H9 (cell line): ENCODE results near the gene TOM1L2. TPM values are rescaled to one million over a fixed set of nuclear protein-coding genes. Genes with fewer than 3 reads are reported as not detected.

Experiments
- DNase-seq: peaks from one replicate; pipeline ENCODE4 v3.0.0-alpha.2; 2017
- H2AFZ ChIP-seq: one replicate; pipeline ENCODE4 v1.6.1; 2013; ENCODE audit warnings: mild to moderate bottlenecking, low read length, control low read depth, moderate library complexity
- H2AK5ac ChIP-seq: 2 replicates; pipeline ENCODE4 v1.6.1; 2013; ENCODE audit warnings: low read length, control low read depth, mixed read lengths; ENCODE audit not compliant: insufficient read length
- H2BK120ac ChIP-seq: one replicate; pipeline ENCODE4 v1.6.1; 2013; ENCODE audit warnings: low read depth, mild to moderate bottlenecking, low read length, control low read depth, inconsistent platforms; ENCODE audit not compliant: poor library complexity, severe bottlenecking
- H2BK12ac ChIP-seq: 2 replicates; pipeline ENCODE4 v1.6.1; 2013; ENCODE audit warnings: low read length, control low read depth, mixed read lengths, low read depth; ENCODE audit not compliant: insufficient read length
- H2BK15ac ChIP-seq: 2 replicates; pipeline ENCODE4 v1.6.1; 2013; ENCODE audit warnings: low read depth, low read length, control low read depth
- H2BK20ac ChIP-seq: one replicate; pipeline ENCODE4 v1.6.1; 2013; ENCODE audit warnings: low read depth, mild to moderate bottlenecking, low read length, control low read depth, inconsistent platforms; ENCODE audit not compliant: poor library complexity, severe bottlenecking
- H2BK5ac ChIP-seq: 2 replicates; pipeline ENCODE4 v1.6.1; 2013; ENCODE audit warnings: low read length, control low read depth, mixed read lengths; ENCODE audit not compliant: insufficient read length
- H3K14ac ChIP-seq: 2 replicates; pipeline ENCODE4 v1.6.1; 2013; ENCODE audit warnings: low read length, control low read depth; ENCODE audit not compliant: insufficient read depth
- H3K18ac ChIP-seq: 2 replicates; pipeline ENCODE4 v1.6.1; 2013; ENCODE audit warnings: low read depth, mild to moderate bottlenecking, mixed read lengths, low read length, control low read depth; ENCODE audit not compliant: insufficient read length
- H3K23ac ChIP-seq: 2 replicates; pipeline ENCODE4 v1.6.1; 2013; ENCODE audit warnings: low read length, control low read depth, mixed read lengths, low read depth; ENCODE audit not compliant: insufficient read length
- H3K23me2 ChIP-seq: 2 replicates; pipeline ENCODE4 v1.6.1; 2013; ENCODE audit warnings: low read depth, mild to moderate bottlenecking, mixed read lengths, low read length, control low read depth; ENCODE audit not compliant: insufficient read length, poor library complexity, severe bottlenecking
- H3K27ac ChIP-seq: 2 replicates; pipeline ENCODE4 v1.5.1; 2013; ENCODE audit warnings: low read length, control low read depth, mixed read lengths, low read depth; ENCODE audit not compliant: insufficient read length
- H3K27me3 ChIP-seq: 2 replicates; pipeline ENCODE4 v1.6.1; 2013; ENCODE audit warnings: low read length, control low read depth, inconsistent platforms; ENCODE audit not compliant: insufficient read depth
- H3K4ac ChIP-seq: 2 replicates; pipeline ENCODE4 v1.6.1; 2013; ENCODE audit warnings: low read depth, mild to moderate bottlenecking, control low read depth, inconsistent platforms, low read length, moderate library complexity
- H3K4me1 ChIP-seq: 2 replicates; pipeline ENCODE4 v1.6.1; 2013; ENCODE audit warnings: low read length, control low read depth, inconsistent platforms; ENCODE audit not compliant: insufficient read depth
- H3K4me2 ChIP-seq: 2 replicates; pipeline ENCODE4 v1.6.1; 2013; ENCODE audit warnings: low read length, control low read depth, mixed read lengths; ENCODE audit not compliant: insufficient read length, insufficient read depth
- H3K56ac ChIP-seq: 2 replicates; pipeline ENCODE4 v1.6.1; 2013; ENCODE audit warnings: low read depth, mild to moderate bottlenecking, mixed read lengths, low read length, control low read depth; ENCODE audit not compliant: insufficient read length
- H3K79me1 ChIP-seq: 2 replicates; pipeline ENCODE4 v1.6.1; 2013; ENCODE audit warnings: low read depth, mild to moderate bottlenecking, moderate library complexity, low read length, control low read depth, inconsistent platforms; ENCODE audit not compliant: insufficient read depth, poor library complexity, severe bottlenecking
- H3K79me2 ChIP-seq: 2 replicates; pipeline ENCODE4 v1.6.1; 2013; ENCODE audit warnings: low read length, control low read depth, inconsistent platforms; ENCODE audit not compliant: insufficient read depth
- H3K9ac ChIP-seq: 2 replicates; pipeline ENCODE4 v1.6.1; 2013; ENCODE audit warnings: low read length, control low read depth, mixed read lengths; ENCODE audit not compliant: insufficient read length; ENCODE audit errors: extremely low read depth
- H3K9me3 ChIP-seq: one replicate; pipeline ENCODE4 v1.6.1; 2013; ENCODE audit warnings: low read depth, low read length, inconsistent platforms; ENCODE audit not compliant: control insufficient read depth
- H3T11ph ChIP-seq: one replicate; pipeline ENCODE4 v1.6.1; 2013; ENCODE audit warnings: mild to moderate bottlenecking, low read length, control low read depth, inconsistent platforms
- H4K20me1 ChIP-seq: one replicate; pipeline ENCODE4 v1.6.1; 2013; ENCODE audit not compliant: control insufficient read depth, insufficient read length, insufficient read depth
- H4K5ac ChIP-seq: 2 replicates; pipeline ENCODE4 v1.6.1; 2013; ENCODE audit warnings: low read depth, mild to moderate bottlenecking, mixed read lengths, low read length, control low read depth; ENCODE audit not compliant: insufficient read length
- H4K8ac ChIP-seq: replicated peaks from 2 replicates; pipeline ENCODE4 v1.6.1; 2013; ENCODE audit warnings: low read length, control low read depth, mixed read lengths, low read depth; ENCODE audit not compliant: insufficient read length
- H4K91ac ChIP-seq: 2 replicates; pipeline ENCODE4 v1.6.1; 2013; ENCODE audit warnings: low read depth, mild to moderate bottlenecking, moderate library complexity, mixed read lengths, low read length, control low read depth; ENCODE audit not compliant: insufficient read length
- H3K27ac Mint-ChIP-seq, 3 experiments: 2 replicates in 2 of 3; 3 replicates in 1 of 3; pipeline ENCODE4 v1.8.0; 2020 to 2021; ENCODE audit warnings: mixed read lengths in 3 of 3, mild to moderate bottlenecking in 1 of 3, moderate library complexity in 1 of 3
- H3K27me3 Mint-ChIP-seq: 2 replicates; pipeline ENCODE4 v1.8.0; 2021; ENCODE audit warnings: low read depth, mild to moderate bottlenecking, moderate library complexity, mixed read lengths
- H3K36me3 Mint-ChIP-seq, 3 experiments: 2 replicates in 2 of 3; 3 replicates in 1 of 3; pipeline ENCODE4 v1.8.0; 2020 to 2021; ENCODE audit warnings: low read depth in 3 of 3, mixed read lengths in 3 of 3; ENCODE audit not compliant: insufficient read depth in 1 of 3
- H3K4me1 Mint-ChIP-seq, 2 experiments: 2 replicates each; pipeline ENCODE4 v1.8.0; 2020; ENCODE audit warnings: mixed read lengths in 2 of 2
- H3K4me3 Mint-ChIP-seq, 2 experiments: 2 replicates in 1 of 2; 3 replicates in 1 of 2; pipeline ENCODE4 v1.8.0; 2020 to 2021; ENCODE audit warnings: mild to moderate bottlenecking in 2 of 2, mixed read lengths in 2 of 2, moderate library complexity in 1 of 2
- H3K9me3 Mint-ChIP-seq, 2 experiments: 2 replicates in 1 of 2; 3 replicates in 1 of 2; pipeline ENCODE4 v1.8.0; 2020; ENCODE audit warnings: mild to moderate bottlenecking in 2 of 2, mixed read lengths in 2 of 2, moderate library complexity in 1 of 2
- CTCF ChIP-seq: fragments of 200-600 bp; sonication (generic); conservative IDR thresholded peaks from 3 replicates; pipeline ENCODE4 v1.8.0; 2021; ENCODE audit warnings: antibody characterized with exemption, mild to moderate bottlenecking
- WGBS: extraction: QIAGEN DNeasy Blood & Tissue Kit; methylation state at CpG from one replicate; pipeline ENCODE4 v1.1.7; 2013; ENCODE audit warnings: missing lambda C conversion rate, low lambda C conversion rate, mixed read lengths; ENCODE audit not compliant: insufficient read length; ENCODE audit errors: extremely low coverage; 5-methylcytosine and 5-hydroxymethylcytosine counted together
- total RNA-seq: library from RNA; stranded (reverse); gene quantifications from 2 replicates; pipeline ENCODE4 v1.2.1, GENCODE V29; 2021

Gene TOM1L2
- total RNA-seq, 1 experiment from 2014 or later, result 4.6 TPM

- Histone ChIP-seq H3K27me3 (no peaks in the 10 kb centered on the region), H2BK15ac (no peak overlapping the region), H3K14ac (no peak overlapping the region), H4K5ac (no peak overlapping the region), H2AK5ac (no peak overlapping the region), H2BK5ac (no peak overlapping the region), H3K9ac (no peak overlapping the region), H2BK20ac (no peak overlapping the region), H4K20me1 (no peaks in the 10 kb centered on the region), H3K4me1 (peaks cover 9% of the 10 kb centered on the region; the same call in 1 of the 2 replicates), H2BK120ac (no peak overlapping the region), H3K4ac (no peak overlapping the region), H3K27ac (no peak overlapping the region), H3K9me3 (no peaks in the 10 kb centered on the region), H3K79me1 (no peaks in the 10 kb centered on the region), H4K8ac (no peak overlapping the region), H3K23ac (no peak overlapping the region), H4K91ac (no peak overlapping the region), H3K79me2 (no peaks in the 10 kb centered on the region), H3K18ac (no peak overlapping the region), H2BK12ac (no peak overlapping the region), H3T11ph (no peak overlapping the region), H2AFZ (no peak overlapping the region), H3K23me2 (no peaks in the 10 kb centered on the region), H3K56ac (no peak overlapping the region), H3K4me2 (no peak overlapping the region)
- Mint-ChIP-seq H3K27ac (peak overlapping the region in 1 of 3 experiments; percentile 70; a peak in 1 of 7 replicates), H3K9me3 (peaks cover 0 to 3% of the 10 kb centered on the region in 2 experiments; a peak in 1 of 5 replicates), H3K27me3 (peaks cover 43% of the 10 kb centered on the region), H3K36me3 (no peaks in the 10 kb centered on the region), H3K4me3 (no peak overlapping the region), H3K4me1 (peaks cover 38 to 39% of the 10 kb centered on the region in 2 experiments)
- TF ChIP-seq CTCF, result no peak
- DNase-seq, result no peak
- WGBS, result no CpG with 5 or more reads among the region's 3 CpGs
Measured at GRCh38 chr17:17866425-17866824, 105.8 kb downstream of the TOM1L2 start.
